Lower leg skin (tissue), 4 donors: Measurements from ENCODE around the gene CLDN9. TPM values are rescaled to one million over a fixed set of nuclear protein-coding genes. Genes with fewer than 3 reads are reported as not detected.

Experiments
- DNase-seq, 2 donors: peaks; one replicate each; pipeline ENCODE4 v3.0.0-alpha.2; 2019; ENCODE audit warnings: low spot score in 2 of 2
- H3K4me3 ChIP-seq: fragments of 200-600 bp; sonication (generic); 2 replicates; pipeline ENCODE4 v1.5.1; 2017; ENCODE audit warnings: mild to moderate bottlenecking, low read depth; ENCODE audit not compliant: poor library complexity, severe bottlenecking
- POLR2A ChIP-seq, 2 donors: fragments of 450-650 bp; IDR thresholded peaks; one replicate each; pipeline ENCODE4 v1.6.1; 2016 to 2017; ENCODE audit warnings: antibody characterized with exemption in 2 of 2, mild to moderate bottlenecking in 1 of 2, moderate library complexity in 1 of 2
- WGBS, 2 donors: methylation state at CpG; one replicate each; pipeline ENCODE4 v1.1.5; 2018; 5-methylcytosine and 5-hydroxymethylcytosine counted together
- intact Hi-C: fragments of 100-400 bp; cut with DNase I; formaldehyde crosslinking; loops from one replicate; pipeline ENCODE4 v1.15.0; 2023; ENCODE audit warnings: low total_unique reads
- total RNA-seq, 4 donors: library from RNA; depleted of rRNA; stranded (reverse); fragments of >200 nt; gene quantifications; one replicate each; pipeline ENCODE4 v1.1.0, GENCODE V29; 2016
- TF ChIP-seq, protein P1 (sequence below), 3 donors: fragments of 450-650 bp; IDR thresholded peaks; one replicate each; pipeline ENCODE4 v1.5.1; 2016; ENCODE audit warnings: antibody characterized with exemption in 3 of 3, mild to moderate bottlenecking in 3 of 3, moderate library complexity in 2 of 3

The CLDN9 gene
- total RNA-seq, 4 donors from 2014 or later, result 0.15 to 0.23 TPM; not detected in 2

DNA sequence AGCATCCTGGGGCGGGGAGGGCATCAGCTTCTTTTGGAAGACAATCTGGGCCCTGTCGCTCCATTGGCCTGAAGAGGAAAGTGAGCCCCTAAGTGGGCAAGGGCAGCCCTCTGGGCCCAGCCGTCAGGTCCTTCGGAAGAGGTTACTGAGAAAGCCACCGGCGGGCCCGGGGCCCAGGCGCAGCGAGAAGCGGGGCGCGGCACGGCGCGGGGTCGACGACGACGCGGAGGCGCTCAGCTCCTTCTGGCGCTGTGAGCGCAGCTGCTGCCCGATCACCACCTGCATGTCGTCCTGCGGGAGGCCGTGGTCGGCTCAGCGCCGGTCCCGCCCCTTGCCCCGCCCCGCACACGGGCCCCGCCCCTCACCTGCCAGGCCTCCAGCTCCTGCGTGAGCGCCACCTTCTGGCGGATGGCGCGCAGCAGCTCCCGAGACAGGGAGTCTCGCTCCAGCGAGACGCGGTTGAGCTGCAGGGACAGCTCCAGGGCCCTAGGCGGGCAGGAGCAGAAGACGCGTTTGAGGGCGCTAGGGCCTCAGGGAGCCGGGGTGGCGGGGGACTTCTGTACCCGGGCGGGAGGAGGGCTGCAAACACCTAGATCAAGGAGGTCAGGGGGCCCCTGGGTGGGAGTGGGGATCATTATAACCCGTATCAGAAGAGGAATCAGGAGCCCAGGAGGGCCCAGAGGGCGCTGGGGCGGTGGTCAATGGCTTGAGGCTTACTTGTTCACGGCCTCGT lies 15.4 kb downstream of the CLDN9 start:
- TF ChIP-seq, protein P1, sequence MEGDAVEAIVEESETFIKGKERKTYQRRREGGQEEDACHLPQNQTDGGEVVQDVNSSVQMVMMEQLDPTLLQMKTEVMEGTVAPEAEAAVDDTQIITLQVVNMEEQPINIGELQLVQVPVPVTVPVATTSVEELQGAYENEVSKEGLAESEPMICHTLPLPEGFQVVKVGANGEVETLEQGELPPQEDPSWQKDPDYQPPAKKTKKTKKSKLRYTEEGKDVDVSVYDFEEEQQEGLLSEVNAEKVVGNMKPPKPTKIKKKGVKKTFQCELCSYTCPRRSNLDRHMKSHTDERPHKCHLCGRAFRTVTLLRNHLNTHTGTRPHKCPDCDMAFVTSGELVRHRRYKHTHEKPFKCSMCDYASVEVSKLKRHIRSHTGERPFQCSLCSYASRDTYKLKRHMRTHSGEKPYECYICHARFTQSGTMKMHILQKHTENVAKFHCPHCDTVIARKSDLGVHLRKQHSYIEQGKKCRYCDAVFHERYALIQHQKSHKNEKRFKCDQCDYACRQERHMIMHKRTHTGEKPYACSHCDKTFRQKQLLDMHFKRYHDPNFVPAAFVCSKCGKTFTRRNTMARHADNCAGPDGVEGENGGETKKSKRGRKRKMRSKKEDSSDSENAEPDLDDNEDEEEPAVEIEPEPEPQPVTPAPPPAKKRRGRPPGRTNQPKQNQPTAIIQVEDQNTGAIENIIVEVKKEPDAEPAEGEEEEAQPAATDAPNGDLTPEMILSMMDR (IDR thresholded peaks at IDR 0.05), result no peak
- TF ChIP-seq POLR2A (IDR thresholded peaks at IDR 0.05), result no peak
- WGBS, 2 donors, result 28 to 31% methylated on average over 26 to 37 of the region's 58 CpGs
- no peak overlapping the region for H3K4me3 ChIP-seq
- intact Hi-C loops, result no loop called here
- peak; percentile 59 to 94 for DNase-seq

DNA sequence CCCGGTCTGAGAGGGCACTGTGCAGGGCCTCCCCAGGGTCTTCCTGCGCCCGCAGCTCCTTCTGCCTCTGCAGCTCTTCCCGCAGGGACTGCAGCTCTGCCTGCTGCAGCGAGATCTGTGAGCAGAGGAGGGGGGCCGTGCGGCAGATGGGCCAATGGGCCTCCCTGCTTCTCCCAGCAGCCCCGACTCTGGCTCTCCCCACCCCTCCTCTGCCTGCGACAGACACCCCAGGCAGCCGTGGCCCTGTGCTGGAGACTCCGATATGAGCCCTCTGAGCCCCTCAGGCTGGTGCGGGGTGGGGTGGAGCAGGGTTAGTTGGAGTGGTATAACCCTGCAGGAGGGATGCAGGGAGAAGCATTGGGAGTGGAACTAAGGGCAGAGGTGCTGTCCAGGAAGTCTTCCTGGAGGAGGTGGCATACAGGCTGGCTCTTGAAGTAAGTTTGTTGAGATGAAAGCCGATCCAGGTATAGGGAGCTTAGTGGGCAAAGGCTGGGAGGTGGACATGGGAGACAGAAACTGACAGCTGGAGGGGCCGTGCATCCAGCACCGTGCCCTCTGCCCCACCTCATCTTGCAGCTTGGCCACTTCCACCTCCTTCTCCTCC lies 16.1 kb downstream of the CLDN9 start:
- DNase-seq, result no peak
- intact Hi-C loops, result no loop called here
- TF ChIP-seq, protein P1 (IDR thresholded peaks at IDR 0.05), result no peak
- no peak for TF ChIP-seq POLR2A (IDR thresholded peaks at IDR 0.05)
- WGBS, 2 donors, result 19 to 28% methylated on average over 15 of the region's 15 CpGs
- no peak overlapping the region for H3K4me3 ChIP-seq

DNA sequence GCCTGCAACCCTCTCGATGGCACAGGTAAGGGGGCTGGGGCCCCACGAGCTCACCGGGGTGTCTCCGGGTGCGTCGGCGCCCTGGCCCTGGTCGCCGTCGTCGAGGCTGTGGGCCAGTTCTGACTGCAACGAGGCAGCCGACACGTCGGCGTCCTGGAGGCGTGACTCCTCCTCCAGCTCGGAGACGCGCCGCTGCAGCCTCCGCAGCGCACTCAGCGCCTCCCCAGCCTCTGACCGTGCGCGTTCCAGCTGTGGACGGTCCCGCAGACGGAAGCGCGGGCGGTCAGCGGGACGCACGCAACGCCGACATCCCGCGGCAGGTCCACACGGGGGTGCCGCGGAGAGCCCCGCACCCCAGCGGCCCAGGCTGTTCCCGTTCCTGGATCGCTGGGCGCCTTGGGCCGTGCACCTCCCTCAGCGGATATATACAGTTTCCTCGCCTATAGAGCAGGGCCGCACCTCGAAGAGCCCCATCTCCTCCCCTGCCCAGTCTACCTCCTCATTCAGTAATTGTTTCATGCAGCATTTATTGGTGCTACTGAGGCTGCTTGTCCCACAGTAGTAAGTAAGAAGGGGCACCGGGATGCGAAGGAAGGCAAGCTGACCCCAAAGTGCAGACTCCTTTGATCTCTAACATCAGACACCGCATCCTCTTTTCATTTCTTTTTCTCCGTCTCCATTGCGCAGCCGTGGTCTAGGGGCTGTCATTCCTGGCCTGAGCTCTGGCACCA lies 16.9 kb downstream of the CLDN9 start:
- TF ChIP-seq, protein P1 (IDR thresholded peaks at IDR 0.05), result no peak
- TF ChIP-seq POLR2A (IDR thresholded peaks at IDR 0.05), result no peak
- intact Hi-C loops, result no loop called here
- 16 to 21% methylated on average over 22 to 26 of the region's 59 CpGs for WGBS, 2 donors
- DNase-seq, result no peak
- H3K4me3 ChIP-seq, result no peak overlapping the region

DNA sequence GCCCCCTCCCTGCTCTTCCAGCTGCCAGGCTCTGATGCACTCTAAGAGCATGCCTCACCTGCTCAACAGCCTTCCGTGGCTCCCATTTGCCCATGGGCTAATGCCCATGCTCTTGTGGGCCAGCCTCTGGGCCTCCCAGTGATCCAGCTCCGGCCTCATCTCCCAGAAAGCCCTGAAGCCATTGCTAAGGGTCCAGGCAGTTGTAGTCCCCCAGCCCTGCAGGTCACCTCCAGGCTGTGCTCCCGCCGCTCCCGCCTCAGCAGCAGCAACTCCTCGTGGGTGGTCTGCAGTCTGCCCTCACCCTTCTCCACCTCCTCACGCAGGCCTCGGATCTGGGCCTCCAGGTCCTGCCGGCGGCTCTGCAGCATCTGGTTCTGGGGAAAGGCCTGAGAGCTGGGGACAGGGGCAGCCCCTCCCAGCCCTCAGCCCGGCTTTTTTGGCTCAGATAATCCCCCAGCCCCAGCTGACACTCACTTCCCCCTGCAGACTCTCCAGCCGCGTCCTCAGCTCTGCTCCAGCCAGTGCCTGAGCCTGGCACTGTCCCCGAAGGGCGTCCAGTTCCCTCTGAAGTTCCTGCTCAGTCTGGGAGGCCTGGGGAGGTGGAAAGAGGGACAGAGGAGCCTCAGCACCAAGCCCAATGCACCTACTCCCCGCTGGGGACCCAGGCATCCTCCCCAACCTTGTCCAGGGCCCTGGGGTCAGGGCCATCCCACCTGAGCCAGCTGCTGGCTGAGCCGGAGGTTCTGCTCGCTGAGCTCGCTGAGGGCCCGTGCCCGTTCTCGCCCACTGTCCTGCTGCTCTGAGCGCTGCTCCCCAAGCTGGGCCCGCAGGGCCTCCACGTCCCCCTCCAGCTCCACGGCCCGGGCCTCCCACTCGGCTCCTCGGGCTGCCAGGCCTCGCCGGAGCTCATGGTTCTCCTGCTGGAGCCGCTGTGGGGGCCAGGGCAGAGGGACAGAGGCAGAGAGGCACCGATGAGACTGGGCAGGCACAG lies 17.8 kb downstream of the CLDN9 start:
- no peak for DNase-seq
- intact Hi-C loops, result no loop called here
- WGBS, 2 donors, result 77 to 82% methylated on average over 31 to 33 of the region's 33 CpGs
- TF ChIP-seq POLR2A (IDR thresholded peaks at IDR 0.05), result no peak
- TF ChIP-seq, protein P1 (IDR thresholded peaks at IDR 0.05), result no peak
- no peak overlapping the region for H3K4me3 ChIP-seq

DNA sequence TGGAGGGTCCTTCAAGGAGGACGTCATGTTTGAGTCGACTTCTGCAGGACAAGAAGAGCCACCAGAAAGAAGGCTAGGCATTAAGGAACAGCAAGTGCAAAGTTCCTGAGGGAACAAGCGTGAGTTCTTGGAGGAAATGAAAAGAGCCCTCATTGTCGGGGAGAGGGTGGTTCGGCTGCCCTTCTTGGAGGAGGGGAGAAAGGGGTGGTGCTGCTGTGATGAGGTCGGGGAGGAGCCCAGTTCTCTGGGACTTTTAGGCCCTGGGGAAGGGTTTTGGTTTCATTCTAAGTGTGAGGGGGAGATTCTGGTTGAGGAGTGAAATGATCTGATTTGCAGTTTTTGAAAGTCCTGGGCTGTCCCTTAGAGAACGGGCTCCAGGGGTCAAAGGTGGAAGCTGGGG lies 19.9 kb downstream of the CLDN9 start:
- TF ChIP-seq POLR2A (IDR thresholded peaks at IDR 0.05), result no peak
- TF ChIP-seq, protein P1 (IDR thresholded peaks at IDR 0.05), result no peak
- no peak for DNase-seq
- WGBS, 2 donors, result 40 to 42% methylated on average over 7 of the region's 7 CpGs
- intact Hi-C loops, result no loop called here
- no peak overlapping the region for H3K4me3 ChIP-seq
